DND-41 (cell line): Measurements from ENCODE around the gene CALY.

Experiments used
- ATAC-seq: fragments of 200-7000 bp; cut with Tn5 transposase; 3 replicates; pipeline ENCODE4 v1.9.1; 2021; ENCODE audit warnings: low read depth; ENCODE audit not compliant: insufficient read depth
- DNase-seq: peaks from one replicate; pipeline ENCODE4 v3.0.0-alpha.2; 2020
- H2AFZ ChIP-seq: 2 replicates; pipeline ENCODE4 v1.6.0; 2012; ENCODE audit warnings: low read depth, low read length
- H3K27ac ChIP-seq: 2 replicates; pipeline ENCODE4 v1.5.1; 2012; ENCODE audit warnings: low read length, inconsistent platforms
- H3K27me3 ChIP-seq: fragments of 200-600 bp; sonication (generic); 2 replicates; pipeline ENCODE4 v1.6.0; 2012; ENCODE audit warnings: low read length, mild to moderate bottlenecking, inconsistent platforms; ENCODE audit not compliant: insufficient read depth, poor library complexity
- H3K36me3 ChIP-seq: 2 replicates; pipeline ENCODE4 v1.5.1; 2012; ENCODE audit warnings: low read length, inconsistent platforms; ENCODE audit not compliant: insufficient read depth
- H3K4me1 ChIP-seq: 2 replicates; pipeline ENCODE4 v1.5.1; 2012; ENCODE audit warnings: mild to moderate bottlenecking, low read length; ENCODE audit not compliant: insufficient read depth
- H3K4me2 ChIP-seq: 2 replicates; pipeline ENCODE4 v1.6.0; 2012; ENCODE audit warnings: mild to moderate bottlenecking, moderate library complexity, low read length, inconsistent platforms; ENCODE audit not compliant: insufficient read depth
- H3K4me3 ChIP-seq, 2 experiments: fragments of 200-600 bp in 1 of 2; shearing (Covaris generic) in 1 of 2; 2 replicates each; pipeline ENCODE4 v1.5.1; 2012 to 2016; ENCODE audit warnings: inconsistent platforms in 2 of 2, low read length in 2 of 2, mild to moderate bottlenecking in 2 of 2, low read depth in 1 of 2, moderate library complexity in 1 of 2
- H3K79me2 ChIP-seq: 2 replicates; pipeline ENCODE4 v1.6.0; 2012; ENCODE audit warnings: low read length, inconsistent platforms; ENCODE audit not compliant: insufficient read depth
- H3K9ac ChIP-seq: 2 replicates; pipeline ENCODE4 v1.6.0; 2012; ENCODE audit warnings: low read depth, mild to moderate bottlenecking, inconsistent platforms, low read length, moderate library complexity
- H3K9me3 ChIP-seq: 2 replicates; pipeline ENCODE4 v1.5.1; 2012; ENCODE audit warnings: low read length, moderate library complexity, mild to moderate bottlenecking, inconsistent platforms; ENCODE audit not compliant: insufficient read depth, severe bottlenecking
- H4K20me1 ChIP-seq: 2 replicates; pipeline ENCODE4 v1.6.0; 2012; ENCODE audit warnings: low read length; ENCODE audit not compliant: insufficient read depth
- EZH2 ChIP-seq: IDR thresholded peaks from 3 replicates; pipeline ENCODE4 v1.6.1; 2012; ENCODE audit warnings: borderline replicate concordance, low read depth, mild to moderate bottlenecking, moderate library complexity, low read length, inconsistent platforms; ENCODE audit not compliant: severe bottlenecking
- TF ChIP-seq, protein P1 (sequence below): IDR thresholded peaks from 2 replicates; pipeline ENCODE4 v1.5.1; 2012; ENCODE audit warnings: borderline replicate concordance, low read length, moderate library complexity, mild to moderate bottlenecking; ENCODE audit not compliant: poor library complexity, severe bottlenecking; ENCODE audit errors: extremely low read depth

Gene CALY

DNA sequence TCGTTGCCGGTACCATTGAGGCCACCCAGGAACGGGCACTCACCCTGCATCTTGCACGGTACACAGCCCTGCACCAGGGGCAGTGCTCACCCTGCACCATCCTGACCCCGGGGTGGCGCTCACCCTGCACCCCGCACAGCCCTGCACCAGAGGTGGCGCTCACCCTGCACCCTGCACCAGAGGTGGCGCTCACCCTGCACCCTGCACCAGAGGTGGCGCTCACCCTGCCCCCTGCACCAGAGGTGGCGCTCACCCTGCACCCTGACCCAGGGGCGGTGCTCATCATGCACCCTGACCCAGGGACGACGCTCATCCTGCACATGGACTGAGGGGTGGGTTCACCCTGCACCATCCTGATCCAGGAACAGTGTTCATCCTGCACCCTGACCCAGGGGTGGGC lies 34.5 kb downstream of the CALY start:
- Histone ChIP-seq H3K4me1 (peaks cover 11% of the 10 kb centered on the region), H3K9ac (no peak overlapping the region), H3K9me3 (no peaks in the 10 kb centered on the region), H3K27me3 (no peaks in the 10 kb centered on the region), H4K20me1 (peaks cover 43% of the 10 kb centered on the region), H3K79me2 (peaks cover 46% of the 10 kb centered on the region), H3K36me3 (peaks cover 51% of the 10 kb centered on the region), H3K4me2 (no peak overlapping the region), H3K27ac (no peak overlapping the region), H3K4me3 (no peak overlapping the region), H2AFZ (no peak overlapping the region)
- TF ChIP-seq EZH2 = no peak
- TF ChIP-seq, protein P1, sequence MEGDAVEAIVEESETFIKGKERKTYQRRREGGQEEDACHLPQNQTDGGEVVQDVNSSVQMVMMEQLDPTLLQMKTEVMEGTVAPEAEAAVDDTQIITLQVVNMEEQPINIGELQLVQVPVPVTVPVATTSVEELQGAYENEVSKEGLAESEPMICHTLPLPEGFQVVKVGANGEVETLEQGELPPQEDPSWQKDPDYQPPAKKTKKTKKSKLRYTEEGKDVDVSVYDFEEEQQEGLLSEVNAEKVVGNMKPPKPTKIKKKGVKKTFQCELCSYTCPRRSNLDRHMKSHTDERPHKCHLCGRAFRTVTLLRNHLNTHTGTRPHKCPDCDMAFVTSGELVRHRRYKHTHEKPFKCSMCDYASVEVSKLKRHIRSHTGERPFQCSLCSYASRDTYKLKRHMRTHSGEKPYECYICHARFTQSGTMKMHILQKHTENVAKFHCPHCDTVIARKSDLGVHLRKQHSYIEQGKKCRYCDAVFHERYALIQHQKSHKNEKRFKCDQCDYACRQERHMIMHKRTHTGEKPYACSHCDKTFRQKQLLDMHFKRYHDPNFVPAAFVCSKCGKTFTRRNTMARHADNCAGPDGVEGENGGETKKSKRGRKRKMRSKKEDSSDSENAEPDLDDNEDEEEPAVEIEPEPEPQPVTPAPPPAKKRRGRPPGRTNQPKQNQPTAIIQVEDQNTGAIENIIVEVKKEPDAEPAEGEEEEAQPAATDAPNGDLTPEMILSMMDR = no peak
- no peak for DNase-seq
- ATAC-seq = peak; percentile 33; the same call in 1 of the 3 replicates

DNA sequence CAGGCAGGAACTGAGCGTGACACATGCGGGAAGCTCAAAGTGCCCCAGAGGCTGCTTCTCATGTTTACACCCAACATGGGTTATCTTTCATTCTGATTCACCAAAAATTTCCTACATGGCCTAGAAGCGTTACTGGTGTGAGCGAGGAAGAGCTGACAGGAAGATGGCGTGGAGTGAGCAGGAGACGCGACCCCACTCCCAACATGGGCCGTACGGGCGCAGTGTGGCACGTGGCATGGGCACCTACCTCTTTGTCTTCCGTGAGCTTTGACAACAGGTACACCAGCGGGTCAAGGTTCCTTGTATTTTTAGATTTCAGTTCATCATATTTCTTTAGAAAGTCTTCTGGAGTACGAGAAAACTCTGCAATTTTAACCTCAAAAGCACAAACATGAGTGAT lies 37.0 kb downstream of the CALY start:
- Histone ChIP-seq H3K4me1 (no peaks in the 10 kb centered on the region), H3K79me2 (peaks cover 23% of the 10 kb centered on the region), H3K27ac (no peak overlapping the region), H3K4me2 (no peak overlapping the region), H3K9ac (no peak overlapping the region), H4K20me1 (peaks cover 29% of the 10 kb centered on the region), H3K27me3 (no peaks in the 10 kb centered on the region), H3K9me3 (no peaks in the 10 kb centered on the region), H2AFZ (no peak overlapping the region), H3K36me3 (peaks cover 75% of the 10 kb centered on the region), H3K4me3 (no peak overlapping the region)
- DNase-seq (no peak), ATAC-seq (no peak)
- TF ChIP-seq, protein P1 = no peak
- TF ChIP-seq EZH2 = no peak

DNA sequence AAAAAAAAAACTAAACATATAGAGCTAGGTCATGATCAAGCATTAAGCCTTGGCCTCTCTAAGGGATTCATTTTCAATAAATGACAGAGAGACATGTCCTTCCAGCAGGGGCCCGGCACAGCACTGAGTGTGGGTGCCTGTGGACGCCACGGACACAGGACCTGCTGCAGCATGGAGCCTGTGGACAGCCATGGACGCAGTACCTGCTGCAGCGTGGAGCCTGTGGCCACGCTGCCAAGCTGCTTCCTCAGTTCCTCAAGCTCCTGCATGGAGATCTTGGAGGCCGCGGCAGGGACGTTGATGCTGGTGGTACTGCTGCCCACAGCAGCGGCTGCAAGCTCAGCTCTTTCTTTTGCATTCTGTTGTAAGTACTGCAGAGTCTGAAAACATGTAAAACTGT lies 37.5 kb downstream of the CALY start:
- H4K20me1 ChIP-seq = peaks cover 28% of the 10 kb centered on the region
- peaks cover 20% of the 10 kb centered on the region for H3K79me2 ChIP-seq
- H3K27ac ChIP-seq = no peak overlapping the region
- H2AFZ ChIP-seq = no peak overlapping the region
- no peak overlapping the region for H3K9ac ChIP-seq
- no peak for TF ChIP-seq EZH2
- TF ChIP-seq, protein P1 = no peak
- DNase-seq = no peak
- H3K36me3 ChIP-seq = peaks cover 81% of the 10 kb centered on the region
- H3K4me3 ChIP-seq = no peak overlapping the region
- H3K9me3 ChIP-seq = no peaks in the 10 kb centered on the region
- ATAC-seq = no peak
- H3K27me3 ChIP-seq = no peaks in the 10 kb centered on the region
- H3K4me1 ChIP-seq = no peaks in the 10 kb centered on the region
- H3K4me2 ChIP-seq = no peak overlapping the region

DNA sequence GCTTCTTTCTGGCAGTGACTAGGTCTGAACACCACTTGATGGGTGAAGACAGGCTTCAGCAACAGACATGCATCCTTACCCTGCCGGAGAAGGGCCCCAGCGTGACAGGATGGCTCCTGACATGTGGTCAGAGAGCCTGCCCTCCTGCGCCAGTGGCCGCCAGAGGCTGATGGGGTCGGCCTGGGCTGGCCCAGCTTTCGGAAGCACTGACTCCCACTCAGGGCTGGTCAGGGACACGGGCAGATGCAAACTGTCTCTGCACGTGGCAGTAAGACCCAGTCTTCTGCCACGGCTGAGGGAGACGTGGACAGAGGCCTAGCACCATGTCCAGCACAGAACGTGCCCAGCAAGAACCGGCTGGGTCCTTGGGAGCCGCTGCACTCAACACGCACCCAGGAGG lies 38.2 kb downstream of the CALY start:
- H3K9ac ChIP-seq = no peak overlapping the region
- H3K4me1 ChIP-seq = no peaks in the 10 kb centered on the region
- ATAC-seq (no peak), DNase-seq (no peak)
- no peak overlapping the region for H2AFZ ChIP-seq
- no peak overlapping the region for H3K27ac ChIP-seq
- H3K36me3 ChIP-seq = peaks cover 83% of the 10 kb centered on the region
- no peaks in the 10 kb centered on the region for H3K27me3 ChIP-seq
- peaks cover 12% of the 10 kb centered on the region for H3K79me2 ChIP-seq
- peaks cover 28% of the 10 kb centered on the region for H4K20me1 ChIP-seq
- H3K4me3 ChIP-seq = no peak overlapping the region
- no peaks in the 10 kb centered on the region for H3K9me3 ChIP-seq
- H3K4me2 ChIP-seq = no peak overlapping the region
- no peak for TF ChIP-seq EZH2
- TF ChIP-seq, protein P1 = no peak
